Measurements from ENCODE around the gene DNAJC2.

- no peak for TF ChIP-seq CTCF (IDR thresholded peaks at IDR 0.05; ENCODE audit: low read length)
- no peak for TF ChIP-seq EZH2 (IDR thresholded peaks at IDR 0.05; ENCODE audit: borderline replicate concordance, low read length)
Measured at GRCh38 chr7:103325744-103326143, 18.8 kb downstream of the DNAJC2 start.
